Activated CD4-positive, CD25-positive, alpha-beta regulatory T cell treated with anti-CD3 and anti-CD28 coated beads, Interleukin-2, amount 50 U/mL, for 16 hours (primary cell): ENCODE measurements around the gene FLOT2.
"Not testable (repeated sequence)": the region's sequence is repeated elsewhere in the genome, so short reads cannot be mapped to it uniquely, and the experiment has no call there.

Source experiments
- DNase-seq: peaks from one replicate; pipeline ENCODE4 v3.0.0-alpha.2; 2020; ENCODE audit warnings: low read depth, low spot score

FLOT2 gene

DNA sequence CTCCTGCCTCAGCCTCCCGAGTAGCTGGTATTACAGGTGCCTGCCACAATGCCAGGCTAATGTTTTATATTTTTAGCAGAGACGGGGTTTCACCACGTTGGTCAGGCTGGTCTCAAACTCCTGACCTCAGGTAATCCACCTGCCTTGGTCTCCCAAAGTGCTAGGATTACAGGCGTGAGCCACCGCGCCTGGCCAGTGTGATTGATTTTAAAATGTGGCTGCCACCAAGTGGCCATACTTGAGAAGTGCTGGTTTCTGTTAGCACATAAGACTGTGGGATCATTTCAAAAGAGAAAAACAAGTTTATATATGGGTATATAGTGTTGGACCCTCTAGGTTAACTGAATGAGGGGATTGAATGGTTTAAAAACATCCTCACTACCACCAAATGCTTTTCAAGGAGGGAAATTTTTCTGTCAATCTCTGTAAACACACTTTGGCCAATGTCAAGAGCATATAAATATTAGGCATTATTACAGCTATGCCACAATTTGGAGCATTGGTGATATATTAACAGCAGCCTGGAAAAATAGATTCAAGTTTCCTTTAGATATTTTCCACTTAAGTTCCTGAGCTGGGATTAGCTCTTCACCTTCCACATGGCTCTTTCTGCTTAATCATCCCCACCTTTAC is 18.9 kb upstream of the FLOT2 start:
- DNase-seq = no peak

DNA sequence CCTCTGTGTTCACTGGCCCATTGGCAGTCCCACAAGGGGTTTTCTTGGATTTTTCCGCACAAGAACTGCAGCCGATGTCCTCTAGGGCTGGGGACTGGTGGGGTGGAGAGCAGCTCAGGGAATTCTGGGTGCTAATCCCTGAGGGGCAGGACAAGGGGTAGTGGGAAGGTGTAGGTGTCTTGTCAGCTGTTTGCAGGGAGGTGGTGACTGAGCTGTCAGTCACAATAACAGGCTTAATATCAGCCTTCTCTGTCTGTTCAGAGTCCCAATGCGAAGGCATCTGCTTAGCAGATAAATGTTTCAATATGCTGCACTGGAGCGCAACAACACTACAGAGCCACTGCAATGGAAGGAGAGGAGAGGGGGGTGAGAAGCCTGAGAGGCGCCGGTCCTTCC is 15.4 kb upstream of the FLOT2 start:
- DNase-seq = no peak

DNA sequence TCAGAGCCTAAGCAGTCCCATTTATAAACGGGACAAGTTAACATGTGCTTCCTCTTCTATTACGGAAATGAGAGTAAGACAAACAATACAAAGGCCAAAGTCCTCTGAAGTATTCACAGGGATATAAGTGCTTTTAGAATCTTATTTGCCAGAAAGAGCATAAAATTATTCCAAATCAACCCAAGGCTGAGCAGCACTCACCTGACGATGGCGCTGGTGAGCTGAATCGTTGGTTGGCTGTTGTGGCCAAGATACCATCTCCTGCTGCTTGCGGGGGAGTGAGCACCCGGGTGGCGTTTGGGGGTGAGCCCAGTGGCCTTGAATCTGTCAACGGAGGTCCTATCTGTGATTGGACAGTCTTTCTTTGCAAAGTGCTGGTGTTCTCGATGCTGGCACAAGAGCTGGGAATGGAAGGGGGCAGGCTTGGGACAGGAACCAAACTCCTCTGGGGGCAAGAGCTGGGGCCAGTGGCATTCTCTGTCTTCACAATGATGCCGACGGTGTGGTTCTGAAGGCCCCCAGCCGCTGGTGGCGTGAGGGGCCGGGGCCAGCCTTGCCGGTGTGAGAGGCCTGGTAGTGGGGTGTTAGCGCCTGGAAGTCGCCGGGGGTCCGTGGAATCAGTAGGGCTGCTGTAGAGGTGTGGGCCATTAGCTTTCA is 14.9 kb upstream of the FLOT2 start:
- no peak for DNase-seq

DNA sequence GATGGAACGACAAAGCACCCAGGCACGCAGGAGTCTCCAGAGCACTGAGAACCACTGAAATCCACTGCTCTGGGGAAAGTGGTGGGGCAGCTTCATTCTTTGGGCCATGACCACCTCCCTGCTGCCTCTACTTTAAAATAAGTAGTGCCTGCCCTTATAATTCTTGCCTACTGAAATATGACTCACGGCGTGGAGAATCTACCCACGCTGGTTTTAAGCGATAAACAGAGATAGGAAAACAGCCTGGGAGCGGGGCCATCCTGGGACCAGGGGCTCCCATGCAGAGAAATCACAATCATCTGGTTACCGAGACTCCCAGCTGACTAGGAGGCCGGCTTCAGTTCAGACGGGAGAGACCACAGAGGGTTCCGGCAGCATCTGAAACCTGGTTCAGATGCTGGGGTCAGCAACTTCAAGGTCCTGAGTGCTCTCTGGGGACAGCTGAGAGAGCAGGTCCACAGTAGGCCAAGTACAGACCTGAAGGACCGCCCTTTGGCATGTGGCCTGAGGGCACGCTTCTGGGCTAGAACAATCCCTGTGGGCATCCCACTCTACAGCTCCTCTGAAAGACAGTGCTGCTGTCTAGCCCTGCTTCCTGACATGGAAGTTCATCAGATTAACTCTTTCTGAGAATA is 14.0 kb upstream of the FLOT2 start:
- no peak for DNase-seq

DNA sequence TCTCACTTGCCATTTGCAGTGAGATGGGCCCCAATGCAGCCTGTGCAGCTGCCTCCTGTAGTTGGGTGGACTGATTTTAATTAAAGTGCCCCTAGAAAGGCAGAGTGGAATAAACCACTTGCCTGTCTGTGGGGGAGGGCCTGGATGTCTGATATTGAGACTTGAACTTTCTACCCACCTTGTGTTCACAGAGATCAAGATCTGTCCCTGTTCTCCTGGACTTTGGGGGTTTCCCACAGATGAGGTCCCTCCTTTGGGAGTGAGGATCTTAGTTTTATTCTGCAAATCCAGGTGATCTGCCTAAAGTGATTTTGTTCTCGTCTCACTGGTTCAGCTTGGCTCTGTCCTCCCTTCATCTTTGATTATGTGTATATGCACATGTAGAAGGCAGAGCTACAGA is 13.0 kb upstream of the FLOT2 start:
- DNase-seq = no peak

DNA sequence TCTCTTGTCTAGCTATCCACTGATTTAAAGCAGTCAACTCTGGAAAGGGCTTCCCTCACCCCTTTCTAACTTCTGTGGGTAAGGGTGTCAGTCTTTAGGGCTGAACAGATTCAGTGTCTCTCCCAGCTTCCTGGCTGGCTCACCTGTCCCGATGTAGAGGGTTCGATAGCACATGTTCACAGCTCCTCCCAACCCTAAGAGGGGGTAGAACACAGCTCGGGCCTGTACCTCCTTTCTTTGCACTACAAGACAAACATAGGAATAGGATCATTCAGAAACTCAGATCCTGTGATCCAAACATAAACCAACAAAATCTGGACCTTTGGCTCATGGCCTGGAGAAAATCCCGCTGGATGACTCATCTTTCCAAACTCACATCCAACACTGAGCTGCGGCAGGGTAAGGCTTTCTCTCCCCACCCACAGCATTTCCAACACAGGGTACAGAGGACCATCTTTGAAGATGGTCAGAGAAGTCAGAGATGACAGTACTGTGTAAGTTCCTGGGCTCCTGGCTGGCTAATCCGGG is 11.2 kb upstream of the FLOT2 start:
- no peak for DNase-seq

DNA sequence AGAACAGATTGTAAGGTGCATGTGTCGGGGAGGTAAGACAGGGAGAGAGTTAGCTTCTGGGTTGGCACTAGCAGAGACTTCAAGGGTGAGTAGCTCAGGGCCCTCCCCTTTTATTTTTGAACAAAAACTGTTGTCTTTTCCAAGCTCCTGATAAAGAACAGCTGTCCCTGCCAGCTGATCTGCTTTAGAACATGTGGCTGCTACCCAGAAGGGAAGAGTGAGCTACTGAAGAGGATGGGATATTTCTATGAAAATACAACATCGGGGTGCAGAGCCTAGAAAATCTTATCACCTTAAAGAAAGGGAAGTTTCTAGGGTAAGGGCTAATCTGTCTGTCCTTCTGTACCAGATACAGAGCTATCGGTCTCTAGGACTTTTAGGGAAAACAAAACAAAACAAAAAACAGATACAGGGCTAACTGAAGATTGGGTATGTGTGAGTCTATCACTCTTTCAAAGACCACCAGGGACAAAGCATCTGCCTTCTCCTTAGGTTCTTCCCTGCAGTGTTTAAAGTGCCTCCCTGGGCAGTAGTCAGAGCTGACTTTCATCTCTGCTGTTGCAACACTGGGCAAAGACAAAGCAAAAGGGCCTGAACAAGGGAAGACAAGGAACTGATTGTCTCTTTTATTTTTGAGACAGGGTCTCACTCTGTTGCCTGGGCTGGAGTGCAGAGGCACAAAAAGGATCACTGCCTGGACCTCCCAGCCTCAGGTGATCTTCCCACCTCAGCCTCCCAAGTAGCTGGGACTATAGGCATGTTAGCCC is 10.4 kb upstream of the FLOT2 start:
- DNase-seq = no peak

DNA sequence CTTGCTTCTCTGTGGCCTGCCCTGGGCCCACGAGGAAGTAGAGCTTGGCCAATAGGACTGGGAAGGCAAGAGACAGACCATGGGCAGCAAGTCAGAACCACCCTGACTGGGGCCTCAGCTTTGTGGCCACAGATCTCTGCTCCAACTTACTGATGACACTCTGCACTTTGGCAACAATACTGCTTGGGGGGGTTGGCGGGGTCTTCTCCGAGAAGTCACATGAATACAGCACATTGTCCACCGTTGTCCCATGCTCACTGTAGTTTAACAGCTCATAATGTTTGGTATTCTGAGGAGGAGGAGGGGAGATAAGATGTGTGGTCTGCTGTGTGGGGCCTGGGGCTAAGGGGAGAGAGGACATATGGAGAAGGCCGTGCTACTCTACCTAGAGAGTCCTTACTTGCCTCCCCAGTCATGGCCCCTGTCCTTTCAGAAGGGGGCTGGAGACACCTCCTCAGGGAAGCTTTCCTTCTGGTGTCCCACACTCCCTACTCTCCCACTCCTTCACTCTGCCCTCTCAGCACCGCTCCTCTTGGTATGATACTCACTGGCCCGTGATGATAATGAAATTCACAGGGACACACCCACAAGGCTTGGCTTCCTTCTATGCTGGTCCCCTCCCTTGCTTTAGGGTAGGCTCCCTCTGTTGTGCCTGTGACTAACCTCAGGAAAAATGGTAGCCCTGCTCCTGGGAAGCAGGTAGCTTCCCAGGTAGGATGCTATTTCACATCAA is 9.3 kb upstream of the FLOT2 start:
- no peak for DNase-seq

DNA sequence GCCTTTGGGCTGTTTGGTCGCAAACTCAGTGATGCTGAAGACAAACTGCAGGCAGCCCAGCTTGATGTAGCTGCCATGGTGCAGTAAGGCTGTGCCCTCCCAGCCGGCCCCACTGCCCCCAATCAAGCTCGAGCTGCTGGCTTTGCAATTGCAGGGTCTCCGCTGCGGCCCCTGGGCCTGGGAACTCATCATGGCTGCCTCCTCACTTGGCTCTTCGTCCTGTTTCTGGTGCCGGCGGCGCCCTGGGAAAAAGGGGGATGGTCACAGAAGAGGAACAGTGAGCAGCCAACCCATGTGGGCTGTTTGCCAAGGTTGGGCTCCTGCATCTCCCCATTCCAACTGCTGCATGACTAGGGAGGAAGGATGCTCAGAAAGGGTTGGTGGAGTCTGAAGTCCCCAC is 8.7 kb upstream of the FLOT2 start:
- no peak for DNase-seq

DNA sequence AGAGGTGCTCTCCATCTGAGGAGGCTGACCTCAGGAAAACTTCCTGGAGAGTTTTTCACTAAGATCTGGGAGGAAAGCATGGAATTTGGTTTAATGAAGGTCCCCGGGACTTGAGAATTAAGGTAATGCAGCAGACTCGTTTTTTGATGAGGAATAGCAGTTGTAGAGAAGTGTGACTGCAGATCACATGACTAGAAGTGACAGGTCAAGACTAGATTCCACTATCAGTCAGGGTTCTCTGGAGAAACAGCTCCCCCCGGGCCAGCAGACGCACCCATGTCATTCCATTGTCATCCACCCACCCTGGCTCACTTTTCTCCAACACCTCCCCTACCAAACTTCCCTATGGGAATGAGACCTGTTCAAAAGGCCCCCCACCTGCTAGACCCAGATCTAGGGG is 7.3 kb upstream of the FLOT2 start:
- no peak for DNase-seq

DNA sequence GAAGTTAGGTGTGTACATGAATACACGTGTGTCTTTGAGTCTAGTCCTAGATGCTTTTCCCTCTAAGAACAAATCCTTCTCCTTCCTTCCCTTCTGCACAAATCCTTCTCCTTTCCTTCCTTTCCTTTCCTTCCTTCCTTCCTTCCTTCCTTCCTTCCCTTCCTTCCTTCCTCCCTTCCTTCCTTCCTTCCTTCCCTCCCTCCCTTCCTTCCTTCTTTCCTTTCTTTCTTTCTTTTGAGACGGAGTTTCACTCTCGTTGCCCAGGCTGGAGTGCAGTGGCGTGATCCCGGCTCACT is 6.0 kb upstream of the FLOT2 start:
- DNase-seq = not testable (repeated sequence)

DNA sequence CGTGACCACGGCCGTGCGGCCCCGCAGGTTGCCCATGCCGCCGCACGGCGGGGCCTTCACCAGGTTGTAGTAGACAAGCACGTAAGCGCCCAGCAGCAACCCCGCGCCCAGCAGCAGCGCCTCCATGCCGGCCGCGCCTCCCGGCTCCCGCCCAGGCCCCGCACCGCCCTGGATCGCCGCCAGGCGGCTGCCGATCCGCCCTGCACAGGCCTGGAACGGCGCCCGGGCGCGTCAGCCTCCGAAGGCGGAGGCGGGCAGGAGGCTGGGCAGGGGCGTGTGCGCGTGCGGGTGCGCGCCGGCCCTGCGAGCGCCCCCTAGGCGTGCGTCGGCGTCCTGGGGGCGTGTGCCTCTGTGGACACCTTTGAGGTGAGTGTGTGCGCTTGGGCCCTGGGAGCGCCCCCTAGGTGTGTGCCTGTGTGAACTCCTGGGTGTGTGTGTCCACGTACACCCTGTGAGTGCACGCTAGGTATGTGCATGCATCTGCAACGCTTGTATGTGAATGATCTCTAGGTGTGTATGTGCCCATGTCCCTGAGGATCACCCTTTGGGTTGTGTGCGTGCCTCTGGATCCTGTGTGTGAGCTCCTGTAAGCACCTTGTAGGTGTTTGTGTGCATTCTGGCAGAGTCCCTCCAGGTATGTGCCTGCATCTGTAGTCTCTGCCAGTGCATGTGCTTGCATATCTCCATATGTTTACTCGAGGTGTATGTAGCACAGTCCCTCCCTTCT is 5.4 kb upstream of the FLOT2 start, which contains the start of gene DHRS13:
Gene DHRS13, minus strand, starts transcription at position 261 of the 727 bp plus-strand sequence. Its CDS starts 135 bp downstream, at position 126.
- DNase-seq = peak; percentile 85

DNA sequence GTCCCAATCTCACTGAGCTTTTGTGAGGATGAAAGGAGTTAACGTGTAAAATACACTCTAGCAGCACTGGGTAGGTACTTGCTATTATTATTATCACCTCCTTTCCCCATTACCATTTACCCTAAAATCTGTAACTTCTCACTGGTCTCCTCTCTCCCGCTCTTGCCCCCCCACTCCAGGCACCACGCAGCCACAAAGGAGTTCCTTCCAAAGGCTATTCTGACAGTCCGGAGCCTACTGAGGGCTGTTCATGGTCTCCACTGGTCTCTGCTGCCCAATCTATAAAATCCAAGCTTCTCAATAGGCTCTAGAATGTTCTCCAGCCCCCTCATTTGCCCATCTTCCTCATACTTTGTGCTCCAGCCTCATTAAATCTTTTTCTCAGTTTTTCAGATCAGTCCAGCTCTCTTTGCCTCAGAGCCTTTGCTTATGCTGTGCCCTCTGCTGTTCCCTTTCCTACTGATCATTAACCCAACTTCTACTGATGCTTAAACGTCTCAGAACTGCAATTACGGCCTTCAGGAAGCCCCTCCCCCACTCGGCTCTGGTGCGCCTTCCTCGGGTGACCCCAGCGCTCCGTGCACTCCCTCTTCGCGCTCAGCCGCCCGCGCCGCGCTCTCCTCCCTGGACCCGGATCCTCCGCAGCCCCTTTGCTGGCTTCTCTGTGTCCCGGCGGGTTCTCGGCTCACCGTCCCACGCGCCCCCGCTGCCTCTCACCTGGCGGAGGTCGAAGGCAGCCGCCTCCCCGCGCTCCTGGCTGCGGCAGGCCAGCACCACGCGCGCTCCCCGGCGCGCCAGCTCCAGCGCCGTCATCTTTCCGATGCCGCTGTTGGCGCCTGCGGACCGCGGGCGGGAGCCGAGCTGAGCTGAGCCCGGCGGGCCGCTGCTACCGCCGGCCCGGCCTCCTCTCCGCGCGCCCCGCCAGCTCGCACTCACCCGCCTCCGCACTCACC is 4.6 kb upstream of the FLOT2 start:
- DNase-seq = no peak

DNA sequence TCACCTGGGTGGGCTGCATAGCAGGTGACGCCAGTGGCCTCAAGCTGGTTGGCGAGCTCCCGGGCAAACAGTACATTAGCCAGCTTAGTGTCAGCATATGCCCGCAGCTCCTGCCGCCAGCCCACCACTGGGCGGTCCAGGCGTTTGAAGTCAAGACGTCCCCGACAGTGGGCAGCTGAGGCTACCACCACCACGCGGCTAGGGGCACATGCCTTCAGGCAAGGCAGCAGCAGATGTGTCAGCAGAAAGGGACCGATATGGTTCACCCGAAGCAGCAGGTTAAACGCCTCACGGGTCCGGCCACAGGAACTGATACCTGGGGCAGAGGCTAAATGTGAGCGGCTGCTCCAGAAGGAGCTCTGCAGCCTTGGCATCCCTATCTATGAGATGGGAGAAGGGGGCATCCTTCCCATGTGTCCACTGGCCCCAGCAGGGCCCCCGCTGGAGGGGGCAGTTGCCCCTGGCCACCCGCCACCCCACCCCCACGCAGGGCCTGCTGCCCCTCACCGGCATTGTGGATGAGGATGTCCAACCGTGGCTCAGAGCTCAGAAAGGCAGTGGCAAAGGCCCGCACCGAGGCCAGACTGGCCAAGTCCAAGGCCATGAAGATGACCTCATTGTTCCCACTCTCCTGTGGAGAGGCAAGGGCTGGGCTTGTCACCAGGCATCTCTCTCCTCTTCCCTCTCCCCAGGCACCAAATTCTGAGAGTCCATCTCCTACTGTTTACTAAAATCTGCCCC is 3.6 kb upstream of the FLOT2 start:
- no peak for DNase-seq

DNA sequence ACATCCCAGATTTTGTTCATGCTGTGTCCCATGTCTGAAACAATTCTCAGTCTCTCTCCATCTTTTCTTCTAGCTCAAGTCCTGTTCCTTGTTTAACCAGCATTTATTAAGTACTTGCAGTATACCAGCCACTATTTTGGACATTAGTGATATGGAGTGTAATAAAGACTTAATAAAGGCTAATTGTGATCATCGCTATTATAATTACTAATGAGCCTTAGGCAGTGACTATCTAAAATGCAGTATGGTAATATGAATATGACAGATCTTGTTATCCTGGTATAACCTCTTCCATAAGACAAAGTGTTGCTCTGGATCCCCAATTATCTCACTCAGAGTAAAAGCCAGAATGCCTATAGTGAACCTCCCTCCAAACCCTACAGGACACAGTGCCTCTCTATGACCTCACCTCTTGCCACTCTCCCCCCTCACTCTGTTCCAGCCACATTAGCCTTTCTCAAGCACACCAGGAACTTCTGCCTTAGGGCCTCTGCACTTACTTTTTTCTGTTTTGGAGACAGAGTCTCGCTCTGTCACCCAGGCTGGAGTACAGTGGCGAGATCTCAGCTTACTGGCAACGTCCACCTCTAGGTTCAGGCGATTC is 1.8 kb upstream of the FLOT2 start:
- DNase-seq = no peak

DNA sequence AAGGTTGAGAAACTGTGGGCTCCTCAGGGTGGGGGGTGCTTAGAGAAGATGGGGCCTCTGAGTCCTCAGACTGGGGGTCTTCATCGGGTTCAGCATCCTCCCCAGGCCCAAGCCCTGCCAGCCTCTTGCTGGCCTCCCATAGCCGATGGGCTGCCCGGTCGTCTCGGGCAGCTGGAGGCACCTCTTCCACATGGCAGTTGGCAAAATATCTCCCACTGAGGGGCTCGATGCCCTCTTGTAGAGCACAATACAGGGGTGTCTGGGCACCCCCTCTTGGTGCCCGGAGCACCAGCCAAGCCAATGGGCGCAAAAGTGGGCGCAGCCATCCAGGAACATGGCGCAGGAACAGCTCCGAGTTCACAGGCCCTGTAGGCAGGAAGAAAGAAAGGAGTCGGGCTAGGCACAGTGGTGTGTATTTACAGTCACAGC is 1.0 kb upstream of the FLOT2 start:
- DNase-seq = no peak

DNA sequence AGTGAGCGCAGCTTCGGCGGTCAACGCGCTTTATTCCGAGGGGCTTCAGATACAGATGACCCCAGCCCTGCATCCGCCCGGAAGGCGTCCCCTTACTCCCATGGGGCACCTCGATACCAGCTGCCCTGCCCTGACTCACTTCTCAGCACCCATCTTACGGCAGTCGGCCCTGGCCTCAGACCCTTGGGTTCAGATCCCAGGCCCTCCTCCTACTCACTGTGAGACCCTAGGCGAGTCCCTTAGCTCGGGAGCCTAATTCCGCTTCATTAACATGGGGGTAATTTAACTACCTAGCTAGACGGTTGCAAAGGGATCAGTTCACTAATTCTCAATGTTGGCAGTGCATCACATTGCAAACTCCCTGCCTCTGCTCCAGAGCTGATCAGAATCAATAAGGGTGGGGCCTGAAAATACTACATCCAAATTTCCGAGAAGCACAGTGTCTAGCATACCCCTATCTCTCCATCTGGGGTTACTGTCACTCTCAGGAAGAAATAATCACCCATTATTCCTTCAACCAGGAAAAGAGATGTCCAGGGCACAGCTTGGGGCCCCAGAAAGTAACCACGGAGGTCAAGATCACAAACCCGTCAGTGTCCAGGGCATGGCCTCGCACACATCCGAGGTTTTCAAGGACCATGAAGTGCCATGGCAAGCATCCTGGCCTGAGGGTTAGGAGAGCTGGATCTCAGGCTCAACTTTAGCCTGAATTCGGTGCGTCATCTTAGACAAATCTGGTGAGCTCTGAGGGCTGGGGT is 415 bp upstream of the FLOT2 start:
- DNase-seq = no peak

DNA sequence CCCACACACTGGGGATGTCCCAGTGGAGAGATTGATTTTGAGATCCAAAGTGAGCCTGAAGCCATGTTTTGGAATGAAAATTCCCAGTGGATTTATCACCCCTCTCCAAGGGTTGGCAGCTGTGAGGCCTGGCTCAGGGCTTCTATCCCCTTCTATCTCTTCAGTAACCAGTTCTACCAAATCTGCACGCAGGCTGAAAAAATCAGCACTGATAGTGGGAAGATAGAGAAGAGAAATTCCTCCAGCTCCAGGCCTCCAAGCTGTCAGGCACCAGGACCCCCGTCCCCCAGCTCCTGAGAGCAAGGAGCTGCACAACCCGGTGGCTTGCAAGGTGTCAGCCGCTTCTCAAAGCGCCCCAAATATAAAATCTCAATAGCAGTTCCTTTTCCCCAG is 1.0 kb downstream of the FLOT2 start:
- no peak for DNase-seq
